ENCODE results near the gene ETV6. TPM values are rescaled to one million over a fixed set of nuclear protein-coding genes. Genes with fewer than 3 reads are reported as not detected.

Gene ETV6
- total RNA-seq, 4 donors from 2014 or later = 7.6 to 45.5 (median 8.2) TPM

- no peak for TF ChIP-seq CTCF (IDR thresholded peaks at IDR 0.05)
- no peak for TF ChIP-seq POLR2A (IDR thresholded peaks at IDR 0.05)
- intact Hi-C loops (cut with DNase I; ENCODE audit: low total_unique reads) = no loop called here
- no peaks in the 10 kb centered on the region for H3K9me3 ChIP-seq
- no peak overlapping the region for H3K4me3 ChIP-seq
- H3K36me3 ChIP-seq = no peaks in the 10 kb centered on the region
- H3K27me3 ChIP-seq = no peaks in the 10 kb centered on the region
- H3K4me1 ChIP-seq = no peaks in the 10 kb centered on the region
- no peak overlapping the region for H3K27ac ChIP-seq
- no peak for DNase-seq
These were observed 294.6 kb downstream of the ETV6 start for GRCh38 chr12:11943919-11944700.

All from uterus (tissue), 4 donors.